Thoracic aorta (tissue), 2 donors: ENCODE measurements around the gene EIF4G3. TPM values are rescaled to one million over a fixed set of nuclear protein-coding genes. Genes with fewer than 3 reads are reported as not detected.
A peak's percentile ranks its signal among the peaks of the same experiment; 100 is the strongest.
"Not testable (repeated sequence)": the region's sequence is repeated elsewhere in the genome, so short reads cannot be mapped to it uniquely, and the experiment has no call there.

ENCODE experiments used
- ATAC-seq: fragments of 150-250 bp; one replicate; pipeline ENCODE4 v1.8.0; 2017; ENCODE audit warnings: low read depth; ENCODE audit not compliant: insufficient number of reproducible peaks, low FRiP score
- DNase-seq: peaks from one replicate; pipeline ENCODE4 v3.0.0-alpha.2; 2020; ENCODE audit warnings: low spot score
- H3K27ac ChIP-seq, 2 donors: fragments of 200-600 bp; sonication (generic); 1 replicate in 1 of 2; 2 replicates in 1 of 2; pipeline ENCODE4 v1.5.1; 2016; ENCODE audit warnings: mild to moderate bottlenecking in 2 of 2, moderate library complexity in 2 of 2
- H3K27me3 ChIP-seq: fragments of 200-600 bp; sonication (generic); replicated peaks from 2 replicates; pipeline ENCODE4 v1.6.0; 2016; ENCODE audit warnings: mild to moderate bottlenecking; ENCODE audit not compliant: insufficient read depth
- H3K36me3 ChIP-seq: fragments of 200-600 bp; sonication (generic); one replicate; pipeline ENCODE4 v1.5.1; 2016
- H3K4me1 ChIP-seq, 2 donors: fragments of 200-600 bp; sonication (generic); 1 replicate in 1 of 2; 2 replicates in 1 of 2; pipeline versions ENCODE4 v1.5.1 to v1.6.0; 2016; ENCODE audit warnings: low read depth in 2 of 2, mild to moderate bottlenecking in 1 of 2; ENCODE audit not compliant: control insufficient read depth in 1 of 2
- H3K4me3 ChIP-seq: fragments of 200-600 bp; sonication (generic); 2 replicates; pipeline ENCODE4 v1.5.1; 2016; ENCODE audit warnings: mild to moderate bottlenecking
- H3K9me3 ChIP-seq: fragments of 200-600 bp; sonication (generic); 2 replicates; pipeline ENCODE4 v1.5.1; 2016
- CTCF ChIP-seq: fragments of 200-600 bp; sonication (generic); IDR thresholded peaks from one replicate; pipeline ENCODE4 v1.5.1; 2019; ENCODE audit warnings: antibody characterized with exemption
- total RNA-seq, 2 donors: library from RNA; depleted of rRNA; stranded (reverse); fragments of >200 nt; gene quantifications; one replicate each; pipeline versions ENCODE4 v1.1.0 to v1.2.3, GENCODE V29; 2016

EIF4G3 gene
- total RNA-seq, 2 donors from 2014 or later = 43.1 to 54.0 TPM

- no peaks in the 10 kb centered on the region for H3K27me3 ChIP-seq
- H3K4me1 ChIP-seq = no peaks in the 10 kb centered on the region
- no peak overlapping the region for H3K27ac ChIP-seq
- H3K36me3 ChIP-seq = peaks cover 1% of the 10 kb centered on the region
- H3K4me3 ChIP-seq = no peak overlapping the region
- TF ChIP-seq CTCF = no peak
- ATAC-seq (no peak), DNase-seq (no peak)
- no peaks in the 10 kb centered on the region for H3K9me3 ChIP-seq
Observed at GRCh38 chr1:21098186-21098915, 78.3 kb downstream of the EIF4G3 start.

- H3K4me3 ChIP-seq = no peak overlapping the region
- H3K27me3 ChIP-seq = no peaks in the 10 kb centered on the region
- TF ChIP-seq CTCF = no peak
- H3K9me3 ChIP-seq = no peaks in the 10 kb centered on the region
- no peaks in the 10 kb centered on the region for H3K36me3 ChIP-seq
- H3K27ac ChIP-seq = no peak overlapping the region
- no peaks in the 10 kb centered on the region for H3K4me1 ChIP-seq
- no peak for ATAC-seq
- DNase-seq = no peak
Observed at GRCh38 chr1:21097729-21098128, 79.0 kb downstream of the EIF4G3 start.

GRCh38 chr1:21095976-21096375 lies 80.7 kb downstream of the EIF4G3 start:
- DNase-seq (no peak), ATAC-seq (no peak)
- H3K4me1 ChIP-seq = peaks cover 0 to 3% of the 10 kb centered on the region in 2 donors
- H3K9me3 ChIP-seq = no peaks in the 10 kb centered on the region
- no peaks in the 10 kb centered on the region for H3K27me3 ChIP-seq
- TF ChIP-seq CTCF = no peak
- H3K36me3 ChIP-seq = no peaks in the 10 kb centered on the region
- H3K4me3 ChIP-seq = no peak overlapping the region
- H3K27ac ChIP-seq = no peak overlapping the region

- H3K27ac ChIP-seq, ATAC-seq: not testable (repeated sequence)
Observed at GRCh38 chr1:21094282-21094681, 82.4 kb downstream of the EIF4G3 start.

GRCh38 chr1:21093271-21093958 lies 83.3 kb downstream of the EIF4G3 start:
- H3K27me3 ChIP-seq, H3K4me3 ChIP-seq, H3K9me3 ChIP-seq, H3K36me3 ChIP-seq, DNase-seq, ATAC-seq, H3K27ac ChIP-seq: not testable (repeated sequence)
- H3K4me1 ChIP-seq = peaks cover 0 to 13% of the 10 kb centered on the region in 2 donors

More at GRCh38 chr1:21094282-21094681, 82.4 kb downstream of the EIF4G3 start:
- H3K9me3 ChIP-seq, H3K36me3 ChIP-seq, DNase-seq, H3K27me3 ChIP-seq, H3K4me3 ChIP-seq: not testable (repeated sequence)
- H3K4me1 ChIP-seq = peaks cover 0 to 13% of the 10 kb centered on the region in 2 donors

GRCh38 chr1:21092545-21092944 lies 84.2 kb downstream of the EIF4G3 start:
- ATAC-seq, H3K36me3 ChIP-seq, H3K27me3 ChIP-seq, H3K9me3 ChIP-seq, DNase-seq, H3K4me3 ChIP-seq, H3K27ac ChIP-seq: not testable (repeated sequence)
- peaks cover 0 to 13% of the 10 kb centered on the region in 2 donors for H3K4me1 ChIP-seq

- ATAC-seq (peak; percentile 65), DNase-seq (peak; percentile 21)
- peaks cover 0 to 13% of the 10 kb centered on the region in 2 donors for H3K4me1 ChIP-seq
- H3K27ac ChIP-seq = peak overlapping the region in 1 of 2 donors; percentile 38
- peak overlapping the region; percentile 19 for H3K4me3 ChIP-seq
- H3K9me3 ChIP-seq, H3K36me3 ChIP-seq, H3K27me3 ChIP-seq: not testable (repeated sequence)
Observed at GRCh38 chr1:21091053-21091690, 85.5 kb downstream of the EIF4G3 start.
